D341Med (cell line): Measurements from ENCODE around the gene GPR78.
A peak's percentile ranks its signal among the peaks of the same experiment; 100 is the strongest.

Source experiments
- DNase-seq: peaks from one replicate; pipeline ENCODE4 v3.0.0; 2012; ENCODE audit warnings: low spot score

GPR78 gene

GRCh38 chr4:8586671-8587468, 6.7 kb downstream of the GPR78 start:
- DNase-seq: no peak

- DNase-seq: no peak
Observed at GRCh38 chr4:8587469-8588195, 7.4 kb downstream of the GPR78 start.

GRCh38 chr4:8588196-8588470, 7.9 kb downstream of the GPR78 start:
- DNase-seq: no peak

- DNase-seq: no peak
Observed at GRCh38 chr4:8589336-8589735, 9.1 kb downstream of the GPR78 start.

GRCh38 chr4:8589823-8590545, 9.8 kb downstream of the GPR78 start:
- no peak for DNase-seq

- no peak for DNase-seq
Observed at GRCh38 chr4:8590546-8590880, 10.3 kb downstream of the GPR78 start.

GRCh38 chr4:8591114-8591513, 10.9 kb downstream of the GPR78 start:
- DNase-seq: no peak

GRCh38 chr4:8591626-8592365, 11.6 kb downstream of the GPR78 start:
- DNase-seq: no peak

GRCh38 chr4:8592366-8593263, 12.4 kb downstream of the GPR78 start, which contains the start of gene CPZ:
Gene CPZ, plus strand, starts transcription at chr4:8592765. Its CDS starts 69 bp downstream, at chr4:8592834.
- DNase-seq: no peak

GRCh38 chr4:8593264-8594096, 13.3 kb downstream of the GPR78 start:
- DNase-seq: no peak

- peak; percentile 70 for DNase-seq
Observed at GRCh38 chr4:8594097-8595038, 14.2 kb downstream of the GPR78 start.

GRCh38 chr4:8595237-8596087, 15.3 kb downstream of the GPR78 start:
- DNase-seq: no peak

- no peak for DNase-seq
Observed at GRCh38 chr4:8596891-8597290, 16.7 kb downstream of the GPR78 start.

- DNase-seq: no peak
Observed at GRCh38 chr4:8597319-8597718, 17.1 kb downstream of the GPR78 start.

- DNase-seq: no peak
Observed at GRCh38 chr4:8597791-8598190, 17.6 kb downstream of the GPR78 start.

- no peak for DNase-seq
Observed at GRCh38 chr4:8598391-8599090, 18.3 kb downstream of the GPR78 start.

GRCh38 chr4:8599091-8599460, 18.9 kb downstream of the GPR78 start:
- no peak for DNase-seq

GRCh38 chr4:8599657-8600056, 19.5 kb downstream of the GPR78 start:
- no peak for DNase-seq
